Heart left ventricle (tissue), 13 donors: ENCODE results near the gene EYS.

Experiments used
- POLR2A ChIP-seq, 2 donors: fragments of 450-650 bp; IDR thresholded peaks; one replicate each; pipeline ENCODE4 v1.6.1; 2017; ENCODE audit warnings: antibody characterized with exemption in 2 of 2, mild to moderate bottlenecking in 2 of 2, moderate library complexity in 2 of 2
- TF ChIP-seq, protein P1 (sequence below), 12 donors: fragments of 200-600 bp; sonication (generic) in 4 of 12; IDR thresholded peaks; one replicate each; pipeline versions ENCODE4 v1.5.0 to v1.8.0; 2018 to 2022; ENCODE audit warnings: antibody characterized with exemption in 12 of 12, mild to moderate bottlenecking in 5 of 12
- donor health status: ischemic (EF 13 %, LVEDD 7.1; RV severe dilation, severe dysfunction).
- donor health status: DM: no; HTN: yes; CAD: no.
- donor health status: DM: no; HTN: no; CAD: no.
- donor health status: ischemic (EF 25% LVEDD 6.9; RV normal size, moderate dysfunction).
- donor health status: ischemic (EF 25% LVEDD 5.7; RV mildly dilated, moderate dysfunction).
- donor health status: ischemic (EF 35%, LVEDD 5.7; RV mildly dilated, moderate dysfunction).
- donor health status: nonischemic (EF 11% LVEDD 7.7; RV severe dilation, severe dysfunction).
- donor health status: DM: yes; HTN: yes; CAD: no.
- donor health status: PGD.
- donor health status: ischemic (EF 29% LVEDD 5.4; RV normal size, mild dysfunction).
- donor health status: nonischemic (EF 23%, LVEDD 6.1; RV moderate dilation, normal function).

DNA sequence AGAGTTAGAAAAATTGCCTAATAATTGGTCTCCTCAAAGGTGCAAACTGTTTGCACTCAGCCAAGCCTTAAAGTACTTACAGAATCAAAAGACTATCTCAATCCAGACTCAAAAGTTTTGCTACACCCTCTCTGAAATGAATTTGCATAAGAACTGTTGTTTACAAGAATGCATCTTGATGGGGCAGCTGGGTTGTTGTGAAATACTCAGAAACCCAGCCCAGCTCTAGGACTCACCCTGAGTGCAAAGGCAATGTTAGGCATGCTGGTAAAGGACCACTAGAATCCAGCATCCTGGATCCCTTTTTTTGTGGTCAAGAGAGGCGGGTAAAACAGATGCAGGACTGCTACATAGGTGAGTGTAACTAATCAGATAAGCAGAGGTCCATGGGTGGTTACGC is 700.2 kb downstream of the EYS start:
- no peak for TF ChIP-seq POLR2A (IDR thresholded peaks at IDR 0.05)
- TF ChIP-seq, protein P1, sequence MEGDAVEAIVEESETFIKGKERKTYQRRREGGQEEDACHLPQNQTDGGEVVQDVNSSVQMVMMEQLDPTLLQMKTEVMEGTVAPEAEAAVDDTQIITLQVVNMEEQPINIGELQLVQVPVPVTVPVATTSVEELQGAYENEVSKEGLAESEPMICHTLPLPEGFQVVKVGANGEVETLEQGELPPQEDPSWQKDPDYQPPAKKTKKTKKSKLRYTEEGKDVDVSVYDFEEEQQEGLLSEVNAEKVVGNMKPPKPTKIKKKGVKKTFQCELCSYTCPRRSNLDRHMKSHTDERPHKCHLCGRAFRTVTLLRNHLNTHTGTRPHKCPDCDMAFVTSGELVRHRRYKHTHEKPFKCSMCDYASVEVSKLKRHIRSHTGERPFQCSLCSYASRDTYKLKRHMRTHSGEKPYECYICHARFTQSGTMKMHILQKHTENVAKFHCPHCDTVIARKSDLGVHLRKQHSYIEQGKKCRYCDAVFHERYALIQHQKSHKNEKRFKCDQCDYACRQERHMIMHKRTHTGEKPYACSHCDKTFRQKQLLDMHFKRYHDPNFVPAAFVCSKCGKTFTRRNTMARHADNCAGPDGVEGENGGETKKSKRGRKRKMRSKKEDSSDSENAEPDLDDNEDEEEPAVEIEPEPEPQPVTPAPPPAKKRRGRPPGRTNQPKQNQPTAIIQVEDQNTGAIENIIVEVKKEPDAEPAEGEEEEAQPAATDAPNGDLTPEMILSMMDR (IDR thresholded peaks at IDR 0.05), result no peak
